Measurements from ENCODE around the gene SEPTIN2.
"Not testable (repeated sequence)": the region's sequence is repeated elsewhere in the genome, so short reads cannot be mapped to it uniquely, and the experiment has no call there.

Gene SEPTIN2

GRCh38 chr2:241291153-241291552, 24.6 kb upstream of the SEPTIN2 start:
- no peak overlapping the region for H3K18ac ChIP-seq (ENCODE audit: low read length)
- no peak overlapping the region for H2BK5ac ChIP-seq (ENCODE audit: low read length)
- no CpG with 5 or more reads among the region's 6 CpGs for WGBS (ENCODE audit: extremely low coverage, insufficient coverage, low lambda C conversion rate)
- H3K27ac ChIP-seq (ENCODE audit: low read depth, low read length), result no peak overlapping the region
- peaks cover 28% of the 10 kb centered on the region for H3K79me1 ChIP-seq (ENCODE audit: low read length)
- H2BK15ac ChIP-seq (replicated peaks; ENCODE audit: low read depth), result no peak overlapping the region
- H3K27me3 ChIP-seq (ENCODE audit: insufficient read depth, low read length, poor library complexity), result no peaks in the 10 kb centered on the region
- H3K9ac ChIP-seq (ENCODE audit: low read length), result no peak overlapping the region
- peaks cover 70% of the 10 kb centered on the region for H3K79me2 ChIP-seq (ENCODE audit: control insufficient read depth, insufficient read depth, low read length)
- no peaks in the 10 kb centered on the region for H3K4me1 ChIP-seq (ENCODE audit: control insufficient read depth, low read depth, low read length)
- H3K4me3 ChIP-seq (ENCODE audit: low read length), result no peak overlapping the region
- H3K23ac ChIP-seq (ENCODE audit: low read length), result no peak overlapping the region
- no peak overlapping the region for H3K56ac ChIP-seq (ENCODE audit: low read length)
- no peak overlapping the region for H3K4me2 ChIP-seq (ENCODE audit: low read length)
- no peak overlapping the region for H2BK120ac ChIP-seq (ENCODE audit: low read depth, low read length)
- no peak for DNase-seq
- no peaks in the 10 kb centered on the region for H3K36me3 ChIP-seq (ENCODE audit: control insufficient read depth, insufficient read depth, low read length)
- no peak overlapping the region for H4K5ac ChIP-seq (ENCODE audit: low read length)
- no peak overlapping the region for H2AK5ac ChIP-seq (ENCODE audit: low read length)
- H4K8ac ChIP-seq (ENCODE audit: low read depth, low read length), result no peak overlapping the region
- no peak overlapping the region for H3K4ac ChIP-seq (ENCODE audit: low read depth, low read length)

GRCh38 chr2:241291977-241292376, 23.7 kb upstream of the SEPTIN2 start:
- Histone ChIP-seq H3K36me3 (ENCODE audit: control insufficient read depth, insufficient read depth, low read length) (no peaks in the 10 kb centered on the region), H3K79me2 (ENCODE audit: control insufficient read depth, insufficient read depth, low read length) (peaks cover 72% of the 10 kb centered on the region), H3K56ac (ENCODE audit: low read length) (no peak overlapping the region), H2BK5ac (ENCODE audit: low read length) (no peak overlapping the region), H3K4me2 (ENCODE audit: low read length) (no peak overlapping the region), H3K4me1 (ENCODE audit: control insufficient read depth, low read depth, low read length) (no peaks in the 10 kb centered on the region), H3K4me3 (ENCODE audit: low read length) (no peak overlapping the region), H3K4ac (ENCODE audit: low read depth, low read length) (no peak overlapping the region), H3K9ac (ENCODE audit: low read length) (no peak overlapping the region), H3K18ac (ENCODE audit: low read length) (no peak overlapping the region), H3K79me1 (ENCODE audit: low read length) (peaks cover 31% of the 10 kb centered on the region), H3K23ac (ENCODE audit: low read length) (no peak overlapping the region), H3K27ac (ENCODE audit: low read depth, low read length) (no peak overlapping the region), H2AK5ac (ENCODE audit: low read length) (no peak overlapping the region), H2BK120ac (ENCODE audit: low read depth, low read length) (no peak overlapping the region), H3K27me3 (ENCODE audit: insufficient read depth, low read length, poor library complexity) (no peaks in the 10 kb centered on the region), H4K8ac (ENCODE audit: low read depth, low read length) (no peak overlapping the region), H2BK15ac (replicated peaks; ENCODE audit: low read depth) (no peak overlapping the region), H4K5ac (ENCODE audit: low read length) (no peak overlapping the region)
- no CpG with 5 or more reads among the region's 6 CpGs for WGBS (ENCODE audit: extremely low coverage, insufficient coverage, low lambda C conversion rate)
- no peak for DNase-seq

DNA sequence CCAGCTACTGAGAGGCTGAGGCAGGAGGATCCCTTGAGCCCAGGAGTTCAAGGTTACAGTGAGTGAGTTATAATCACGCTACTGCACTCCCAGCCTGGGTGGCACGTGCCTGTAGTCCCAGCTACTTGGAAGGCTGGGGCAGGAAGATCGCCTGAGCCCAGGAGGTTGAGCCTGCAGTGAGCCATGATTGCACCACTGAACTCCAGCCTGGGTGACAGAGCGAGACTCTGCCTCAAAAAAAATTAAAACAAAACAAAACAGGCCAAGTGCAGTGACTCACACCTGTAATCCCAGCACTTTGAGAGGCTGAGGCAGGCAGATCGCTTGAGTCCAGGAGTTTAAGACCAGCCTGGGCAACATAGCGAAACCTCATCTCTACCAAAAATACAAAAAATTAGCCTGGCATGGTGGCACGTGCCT, 22.3 kb upstream of the SEPTIN2 start:
- H3K27me3 ChIP-seq (ENCODE audit: insufficient read depth, low read length, poor library complexity); H3K36me3 ChIP-seq (ENCODE audit: control insufficient read depth, insufficient read depth, low read length); H2BK15ac ChIP-seq (replicated peaks; ENCODE audit: low read depth); H3K56ac ChIP-seq (ENCODE audit: low read length); H4K5ac ChIP-seq (ENCODE audit: low read length); H3K4me3 ChIP-seq (ENCODE audit: low read length); H3K18ac ChIP-seq (ENCODE audit: low read length); H2BK120ac ChIP-seq (ENCODE audit: low read depth, low read length); H3K4me1 ChIP-seq (ENCODE audit: control insufficient read depth, low read depth, low read length); H3K23ac ChIP-seq (ENCODE audit: low read length); H3K27ac ChIP-seq (ENCODE audit: low read depth, low read length); H3K9ac ChIP-seq (ENCODE audit: low read length); H3K4ac ChIP-seq (ENCODE audit: low read depth, low read length); H4K8ac ChIP-seq (ENCODE audit: low read depth, low read length); H3K4me2 ChIP-seq (ENCODE audit: low read length); DNase-seq; H2BK5ac ChIP-seq (ENCODE audit: low read length); H2AK5ac ChIP-seq (ENCODE audit: low read length): not testable (repeated sequence)
- peaks cover 70% of the 10 kb centered on the region for H3K79me2 ChIP-seq (ENCODE audit: control insufficient read depth, insufficient read depth, low read length)
- no CpG with 5 or more reads among the region's 7 CpGs for WGBS (ENCODE audit: extremely low coverage, insufficient coverage, low lambda C conversion rate)
- peaks cover 33% of the 10 kb centered on the region for H3K79me1 ChIP-seq (ENCODE audit: low read length)

DNA sequence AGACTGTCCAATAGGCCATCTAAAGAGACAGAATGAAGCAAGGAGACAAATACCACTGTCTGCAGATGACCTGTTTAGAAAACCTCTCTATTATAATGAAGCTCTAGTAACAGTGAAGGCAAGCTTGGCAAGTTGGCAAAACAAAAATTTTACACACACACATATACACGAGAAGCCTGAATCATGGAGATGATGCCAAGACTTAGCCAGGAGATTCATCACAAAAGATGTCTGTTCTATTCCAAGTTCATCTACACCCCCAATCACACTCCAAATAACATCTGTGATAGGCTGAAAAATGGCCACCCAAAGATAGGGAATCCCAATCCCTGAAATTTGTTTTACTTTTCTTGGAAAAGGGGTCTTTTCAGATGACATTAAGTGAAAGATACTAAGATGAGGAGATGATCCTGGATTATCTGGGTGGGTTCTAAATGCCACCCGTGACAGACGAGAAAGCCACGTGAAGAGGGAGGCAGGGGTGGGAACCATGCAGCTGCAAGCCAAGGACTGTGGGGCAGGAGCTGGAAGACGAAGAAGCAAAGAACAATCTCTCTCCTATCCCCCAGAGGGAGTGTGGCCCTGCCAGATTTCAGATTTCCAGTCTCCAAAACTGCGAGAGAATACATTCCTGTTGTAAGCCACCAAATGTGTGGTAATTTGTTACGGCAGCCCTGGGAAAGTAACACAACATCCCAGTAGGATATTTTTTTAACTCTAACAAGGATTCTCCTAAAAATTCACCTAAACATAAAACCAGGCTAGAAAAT, 20.2 kb upstream of the SEPTIN2 start:
- H3K79me2 ChIP-seq (ENCODE audit: control insufficient read depth, insufficient read depth, low read length), result peaks cover 72% of the 10 kb centered on the region
- no peak overlapping the region for H3K23ac ChIP-seq (ENCODE audit: low read length)
- no peak overlapping the region for H4K8ac ChIP-seq (ENCODE audit: low read depth, low read length)
- H2AK5ac ChIP-seq (ENCODE audit: low read length), result no peak overlapping the region
- no peak for DNase-seq
- no peak overlapping the region for H3K27ac ChIP-seq (ENCODE audit: low read depth, low read length)
- no peak overlapping the region for H2BK15ac ChIP-seq (replicated peaks; ENCODE audit: low read depth)
- no peaks in the 10 kb centered on the region for H3K36me3 ChIP-seq (ENCODE audit: control insufficient read depth, insufficient read depth, low read length)
- H3K56ac ChIP-seq (ENCODE audit: low read length), result no peak overlapping the region
- no peak overlapping the region for H3K4me3 ChIP-seq (ENCODE audit: low read length)
- H4K5ac ChIP-seq (ENCODE audit: low read length), result no peak overlapping the region
- no peak overlapping the region for H3K4ac ChIP-seq (ENCODE audit: low read depth, low read length)
- no peak overlapping the region for H2BK120ac ChIP-seq (ENCODE audit: low read depth, low read length)
- H3K9ac ChIP-seq (ENCODE audit: low read length), result no peak overlapping the region
- no peaks in the 10 kb centered on the region for H3K4me1 ChIP-seq (ENCODE audit: control insufficient read depth, low read depth, low read length)
- H3K4me2 ChIP-seq (ENCODE audit: low read length), result no peak overlapping the region
- no peak overlapping the region for H2BK5ac ChIP-seq (ENCODE audit: low read length)
- WGBS (ENCODE audit: extremely low coverage, insufficient coverage, low lambda C conversion rate), result no CpG with 5 or more reads among the region's 7 CpGs
- H3K79me1 ChIP-seq (ENCODE audit: low read length), result peaks cover 28% of the 10 kb centered on the region
- H3K18ac ChIP-seq (ENCODE audit: low read length), result no peak overlapping the region
- H3K27me3 ChIP-seq (ENCODE audit: insufficient read depth, low read length, poor library complexity), result no peaks in the 10 kb centered on the region

- no peak overlapping the region for H2AK5ac ChIP-seq (ENCODE audit: low read length)
- no peak overlapping the region for H4K5ac ChIP-seq (ENCODE audit: low read length)
- peaks cover 25% of the 10 kb centered on the region for H3K79me1 ChIP-seq (ENCODE audit: low read length)
- H3K9ac ChIP-seq (ENCODE audit: low read length), result no peak overlapping the region
- H3K27ac ChIP-seq (ENCODE audit: low read depth, low read length), result no peak overlapping the region
- H3K56ac ChIP-seq (ENCODE audit: low read length), result no peak overlapping the region
- no peak overlapping the region for H3K4me2 ChIP-seq (ENCODE audit: low read length)
- H3K4me1 ChIP-seq (ENCODE audit: control insufficient read depth, low read depth, low read length), result no peaks in the 10 kb centered on the region
- no peak overlapping the region for H2BK15ac ChIP-seq (replicated peaks; ENCODE audit: low read depth)
- H3K27me3 ChIP-seq (ENCODE audit: insufficient read depth, low read length, poor library complexity), result no peaks in the 10 kb centered on the region
- no peak overlapping the region for H3K4me3 ChIP-seq (ENCODE audit: low read length)
- no peak for DNase-seq
- peaks cover 68% of the 10 kb centered on the region for H3K79me2 ChIP-seq (ENCODE audit: control insufficient read depth, insufficient read depth, low read length)
- no CpG with 5 or more reads among the region's 8 CpGs for WGBS (ENCODE audit: extremely low coverage, insufficient coverage, low lambda C conversion rate)
- H3K23ac ChIP-seq (ENCODE audit: low read length), result no peak overlapping the region
- no peak overlapping the region for H2BK5ac ChIP-seq (ENCODE audit: low read length)
- H2BK120ac ChIP-seq (ENCODE audit: low read depth, low read length), result no peak overlapping the region
- H3K36me3 ChIP-seq (ENCODE audit: control insufficient read depth, insufficient read depth, low read length), result no peaks in the 10 kb centered on the region
- H4K8ac ChIP-seq (ENCODE audit: low read depth, low read length), result no peak overlapping the region
- H3K4ac ChIP-seq (ENCODE audit: low read depth, low read length), result no peak overlapping the region
- no peak overlapping the region for H3K18ac ChIP-seq (ENCODE audit: low read length)
These were observed 19.0 kb upstream of the SEPTIN2 start for GRCh38 chr2:241296767-241297166.

DNA sequence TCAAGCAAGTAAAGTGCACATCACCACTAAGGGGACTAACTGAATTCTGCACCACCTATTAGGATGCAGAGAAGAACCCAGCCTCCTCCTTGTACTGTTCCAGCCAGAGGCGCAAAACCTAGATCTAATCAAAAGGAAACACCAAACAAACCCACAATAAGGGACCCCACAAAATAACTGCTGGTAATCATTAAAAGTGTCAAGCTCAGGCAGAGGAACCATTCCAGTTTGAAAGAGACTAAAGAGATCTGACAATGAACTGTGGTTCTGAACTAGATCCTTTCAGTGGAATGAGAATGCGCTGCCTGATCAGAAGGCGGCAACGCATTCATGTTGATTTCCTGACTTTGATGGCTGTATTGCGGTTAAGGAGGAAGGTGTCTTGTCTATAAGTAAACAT, 17.1 kb upstream of the SEPTIN2 start:
- no peak overlapping the region for H3K18ac ChIP-seq (ENCODE audit: low read length)
- no peak overlapping the region for H3K4me2 ChIP-seq (ENCODE audit: low read length)
- H3K27me3 ChIP-seq (ENCODE audit: insufficient read depth, low read length, poor library complexity), result no peaks in the 10 kb centered on the region
- no CpG with 5 or more reads among the region's 5 CpGs for WGBS (ENCODE audit: extremely low coverage, insufficient coverage, low lambda C conversion rate)
- no peak overlapping the region for H4K8ac ChIP-seq (ENCODE audit: low read depth, low read length)
- H2BK5ac ChIP-seq (ENCODE audit: low read length), result no peak overlapping the region
- DNase-seq, result no peak
- no peaks in the 10 kb centered on the region for H3K36me3 ChIP-seq (ENCODE audit: control insufficient read depth, insufficient read depth, low read length)
- H2BK120ac ChIP-seq (ENCODE audit: low read depth, low read length), result no peak overlapping the region
- no peak overlapping the region for H3K27ac ChIP-seq (ENCODE audit: low read depth, low read length)
- no peak overlapping the region for H3K9ac ChIP-seq (ENCODE audit: low read length)
- no peak overlapping the region for H3K4me3 ChIP-seq (ENCODE audit: low read length)
- no peak overlapping the region for H2AK5ac ChIP-seq (ENCODE audit: low read length)
- H3K23ac ChIP-seq (ENCODE audit: low read length), result no peak overlapping the region
- no peak overlapping the region for H4K5ac ChIP-seq (ENCODE audit: low read length)
- H3K56ac ChIP-seq (ENCODE audit: low read length), result no peak overlapping the region
- H3K4ac ChIP-seq (ENCODE audit: low read depth, low read length), result no peak overlapping the region
- H2BK15ac ChIP-seq (replicated peaks; ENCODE audit: low read depth), result no peak overlapping the region
- H3K79me1 ChIP-seq (ENCODE audit: low read length), result peaks cover 27% of the 10 kb centered on the region
- peaks cover 74% of the 10 kb centered on the region for H3K79me2 ChIP-seq (ENCODE audit: control insufficient read depth, insufficient read depth, low read length)
- H3K4me1 ChIP-seq (ENCODE audit: control insufficient read depth, low read depth, low read length), result no peaks in the 10 kb centered on the region
